ENCODE data around the gene MOCS3.

The MOCS3 gene, protein sequence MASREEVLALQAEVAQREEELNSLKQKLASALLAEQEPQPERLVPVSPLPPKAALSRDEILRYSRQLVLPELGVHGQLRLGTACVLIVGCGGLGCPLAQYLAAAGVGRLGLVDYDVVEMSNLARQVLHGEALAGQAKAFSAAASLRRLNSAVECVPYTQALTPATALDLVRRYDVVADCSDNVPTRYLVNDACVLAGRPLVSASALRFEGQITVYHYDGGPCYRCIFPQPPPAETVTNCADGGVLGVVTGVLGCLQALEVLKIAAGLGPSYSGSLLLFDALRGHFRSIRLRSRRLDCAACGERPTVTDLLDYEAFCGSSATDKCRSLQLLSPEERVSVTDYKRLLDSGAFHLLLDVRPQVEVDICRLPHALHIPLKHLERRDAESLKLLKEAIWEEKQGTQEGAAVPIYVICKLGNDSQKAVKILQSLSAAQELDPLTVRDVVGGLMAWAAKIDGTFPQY

DNA sequence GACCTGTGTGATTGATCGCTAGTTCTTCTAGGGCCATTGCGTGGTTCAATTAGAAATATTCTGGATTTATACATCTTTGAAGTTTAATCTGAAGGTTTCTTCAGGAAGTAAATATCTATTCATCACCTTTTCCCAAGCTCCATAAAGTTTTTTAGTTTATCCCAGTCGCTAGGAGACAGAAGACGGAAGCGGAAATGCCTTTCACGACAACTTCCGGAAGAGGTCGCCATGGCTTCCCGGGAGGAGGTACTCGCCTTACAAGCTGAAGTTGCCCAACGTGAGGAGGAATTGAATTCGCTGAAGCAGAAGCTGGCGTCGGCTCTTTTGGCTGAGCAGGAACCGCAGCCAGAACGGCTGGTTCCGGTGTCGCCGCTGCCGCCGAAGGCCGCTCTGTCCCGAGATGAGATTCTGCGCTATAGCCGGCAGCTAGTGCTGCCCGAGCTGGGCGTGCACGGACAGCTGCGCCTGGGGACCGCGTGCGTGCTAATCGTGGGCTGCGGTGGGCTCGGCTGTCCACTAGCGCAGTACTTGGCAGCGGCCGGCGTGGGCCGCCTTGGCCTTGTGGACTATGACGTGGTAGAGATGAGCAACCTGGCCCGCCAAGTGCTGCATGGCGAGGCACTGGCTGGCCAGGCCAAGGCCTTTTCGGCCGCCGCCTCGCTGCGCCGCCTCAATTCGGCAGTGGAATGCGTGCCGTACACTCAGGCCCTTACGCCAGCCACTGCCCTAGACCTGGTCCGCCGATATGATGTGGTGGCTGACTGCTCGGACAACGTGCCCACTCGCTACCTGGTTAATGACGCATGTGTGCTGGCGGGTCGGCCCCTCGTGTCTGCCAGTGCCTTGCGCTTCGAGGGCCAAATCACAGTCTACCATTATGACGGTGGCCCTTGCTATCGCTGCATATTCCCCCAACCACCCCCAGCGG is at the start of gene MOCS3:
Gene MOCS3 (plus strand): TSS at position 204 of the 928 bp plus-strand sequence. CDS start 25 bp downstream, at position 229.
- peak; percentile 88 for DNase-seq

DNA sequence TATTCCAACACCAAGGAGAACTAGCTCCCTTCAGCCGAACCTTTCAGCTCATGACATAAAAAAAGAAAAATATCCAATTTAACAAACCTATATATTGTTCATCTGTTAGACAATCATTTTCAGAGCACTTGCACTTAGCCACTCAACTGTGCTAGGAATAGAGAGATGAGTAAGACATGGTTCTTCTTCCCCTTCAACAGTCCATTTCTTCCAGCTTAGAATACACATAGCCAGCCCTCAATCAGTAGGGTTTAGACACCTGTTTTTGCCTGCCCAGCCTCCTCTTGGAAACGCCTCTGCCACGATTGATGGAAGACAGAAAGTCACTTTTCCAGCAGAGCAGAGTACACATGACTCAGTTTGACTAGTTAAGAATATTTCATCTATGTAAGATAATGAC is 49.2 kb upstream of the MOCS3 start:
- DNase-seq, result no peak

- DNase-seq, result no peak
These were observed 47.6 kb upstream of the MOCS3 start for GRCh38 chr20:50911030-50911429.

GRCh38 chr20:50911716-50912115 is 46.9 kb upstream of the MOCS3 start:
- no peak for DNase-seq

DNA sequence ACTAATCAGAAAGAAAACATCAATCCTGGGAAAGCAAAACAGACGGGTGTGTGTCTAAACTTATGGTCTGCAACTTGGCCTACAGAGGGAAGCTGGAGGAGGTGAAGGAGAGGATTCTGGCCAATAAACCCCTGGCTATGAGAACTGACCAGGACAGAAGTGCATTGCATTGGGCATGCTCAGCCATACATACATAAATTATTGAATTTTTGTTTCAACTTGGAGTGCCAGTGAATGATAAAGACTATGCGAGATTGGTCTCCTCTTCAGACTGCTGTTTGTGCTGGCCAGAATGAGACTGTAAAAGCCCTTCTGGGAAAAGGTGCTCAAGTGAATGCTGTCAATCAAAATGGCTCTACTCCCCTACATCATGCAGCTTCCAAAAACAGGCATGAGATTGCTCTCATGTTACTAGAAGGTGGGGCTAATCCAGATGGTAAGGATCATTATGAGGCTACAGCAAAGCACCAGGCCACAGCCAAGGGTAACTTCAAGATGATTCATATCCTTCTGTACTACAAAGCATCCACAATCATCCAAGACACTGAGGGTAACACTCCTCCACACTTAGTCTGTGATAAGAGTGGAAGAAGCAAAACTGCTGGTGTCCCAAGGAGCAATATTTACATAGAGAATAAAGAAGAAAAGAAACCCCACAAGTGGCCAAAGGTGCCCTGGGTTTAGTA is 44.8 kb upstream of the MOCS3 start:
- no peak for DNase-seq

- no peak for DNase-seq
These were observed 43.2 kb upstream of the MOCS3 start for GRCh38 chr20:50915424-50915823.

GRCh38 chr20:50916257-50916656 is 42.4 kb upstream of the MOCS3 start:
- no peak for DNase-seq

DNA sequence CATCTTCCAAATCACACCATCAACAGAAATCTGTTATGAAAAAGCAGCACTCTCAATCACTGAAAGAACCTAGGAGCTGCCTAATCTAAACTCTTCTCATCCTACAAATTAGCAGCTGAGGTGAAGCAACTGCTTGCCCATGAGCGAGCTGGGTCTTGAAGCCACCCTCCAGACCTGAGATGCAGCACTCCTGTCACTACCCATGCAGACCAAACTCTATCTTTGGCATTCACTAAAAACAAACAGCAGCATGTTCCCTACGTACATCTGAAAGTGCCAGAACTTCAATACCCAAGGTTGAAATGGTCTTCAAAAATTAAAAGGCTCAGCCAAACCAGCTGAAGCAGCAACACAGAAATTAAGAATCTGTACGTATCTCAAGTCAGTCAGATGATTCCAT is 41.7 kb upstream of the MOCS3 start:
- no peak for DNase-seq

DNA sequence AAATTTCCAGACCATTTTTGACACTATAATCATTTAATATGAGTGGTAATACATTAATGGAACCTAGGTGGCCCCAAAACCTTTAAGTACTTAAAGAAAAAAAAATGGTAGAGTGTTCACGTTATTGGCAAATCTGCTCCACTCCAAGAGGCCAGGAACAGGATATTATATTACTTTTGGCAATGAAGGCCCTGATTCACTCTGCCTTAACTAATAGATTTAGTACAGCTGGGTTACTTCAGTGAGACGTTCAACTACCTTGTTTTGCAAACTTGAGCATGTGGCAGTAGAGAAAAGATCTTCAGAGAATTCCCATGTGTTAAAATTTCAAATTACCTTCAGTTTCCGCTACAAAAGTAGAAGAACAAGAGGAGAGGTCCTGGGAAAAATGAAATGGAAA is 40.2 kb upstream of the MOCS3 start:
- no peak for DNase-seq

DNA sequence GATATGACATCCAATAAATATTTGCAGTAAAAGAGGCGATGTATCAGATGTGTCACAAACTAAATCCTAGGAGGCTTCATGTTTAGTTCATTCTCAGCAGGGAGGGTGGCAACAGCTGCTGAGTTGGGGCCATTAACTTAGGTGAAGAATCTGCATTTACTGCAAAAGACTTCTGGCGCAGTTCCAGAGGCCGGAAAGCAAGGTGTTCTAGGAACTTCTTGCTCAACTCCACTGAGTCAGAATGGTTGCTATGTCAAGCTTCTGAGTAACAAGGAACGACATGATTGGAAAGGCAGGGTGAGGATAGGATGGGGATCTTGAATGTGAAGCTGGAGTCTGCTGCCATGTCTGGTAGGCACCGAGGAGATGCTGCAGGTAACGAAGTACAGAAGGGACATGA is 39.1 kb upstream of the MOCS3 start:
- DNase-seq, result no peak

- DNase-seq, result no peak
These were observed 37.6 kb upstream of the MOCS3 start for GRCh38 chr20:50920997-50921396.

GRCh38 chr20:50921803-50922501 is 36.7 kb upstream of the MOCS3 start:
- no peak for DNase-seq

GRCh38 chr20:50924261-50924920 is 34.2 kb upstream of the MOCS3 start:
- DNase-seq, result no peak

- DNase-seq, result no peak
These were observed 32.1 kb upstream of the MOCS3 start for GRCh38 chr20:50926530-50926929.

DNA sequence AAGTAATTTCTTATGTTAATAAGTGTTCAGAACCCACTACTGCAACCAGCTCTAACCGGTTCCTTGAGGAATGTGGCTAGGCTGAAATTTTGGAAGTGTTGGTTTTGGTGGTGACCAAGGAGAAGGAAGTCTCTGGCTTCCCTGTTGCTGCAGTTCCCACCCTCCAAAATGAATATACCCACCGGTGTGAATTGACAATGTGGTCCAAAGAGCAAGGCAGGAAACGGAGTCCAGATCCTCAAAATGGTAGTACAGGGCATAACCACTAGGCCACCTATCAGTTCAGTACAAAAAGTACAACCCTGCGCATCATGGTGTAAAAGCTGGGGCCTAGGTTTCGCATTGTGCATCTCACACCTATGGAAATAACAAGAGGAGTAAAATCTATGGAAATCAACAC is 30.1 kb upstream of the MOCS3 start:
- DNase-seq, result no peak

- peak; percentile 92 for DNase-seq
These were observed 29.1 kb upstream of the MOCS3 start for GRCh38 chr20:50929299-50930138.

DNA sequence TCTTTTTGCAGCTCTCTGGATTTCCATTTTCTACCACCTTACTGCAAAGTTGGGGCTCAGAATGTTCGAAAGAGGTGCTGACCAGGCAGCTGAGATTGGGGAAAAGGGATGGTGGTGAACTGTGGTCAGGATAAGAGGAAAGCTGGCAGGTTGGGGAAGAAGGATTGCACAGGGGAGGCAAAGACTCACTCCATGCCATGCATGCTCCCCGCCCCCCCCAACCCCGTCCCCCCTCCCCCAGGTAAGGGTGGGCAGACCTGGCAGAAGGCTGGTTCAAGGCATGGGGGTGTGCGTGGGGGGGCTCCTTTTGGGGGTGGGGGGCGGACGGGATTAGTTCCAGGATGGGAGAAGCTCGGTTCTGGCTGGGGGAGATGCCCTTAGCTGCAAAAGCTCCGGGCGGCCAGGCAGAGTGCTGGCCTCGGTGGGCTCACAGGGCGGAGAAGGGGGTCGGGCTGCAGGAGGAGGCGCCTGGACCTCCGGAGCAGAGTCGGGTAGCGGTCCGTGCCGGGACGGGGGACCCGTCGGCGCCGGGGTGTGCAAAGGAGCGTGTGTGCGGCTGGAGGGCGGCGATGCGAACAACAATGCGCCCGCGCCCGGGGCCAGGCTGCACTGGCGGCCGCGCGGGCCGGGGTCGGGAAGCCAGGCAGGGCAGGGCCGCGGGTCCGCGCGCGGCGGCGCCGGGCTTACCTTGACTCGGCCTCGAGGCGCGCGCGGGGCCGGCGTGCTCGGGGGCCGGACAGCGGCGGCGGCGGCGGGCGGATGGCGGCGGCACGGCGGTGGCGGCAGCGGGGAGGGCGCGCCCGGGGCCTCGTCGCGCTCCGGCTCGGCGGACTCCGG is 28.3 kb upstream of the MOCS3 start:
- no peak for DNase-seq

DNA sequence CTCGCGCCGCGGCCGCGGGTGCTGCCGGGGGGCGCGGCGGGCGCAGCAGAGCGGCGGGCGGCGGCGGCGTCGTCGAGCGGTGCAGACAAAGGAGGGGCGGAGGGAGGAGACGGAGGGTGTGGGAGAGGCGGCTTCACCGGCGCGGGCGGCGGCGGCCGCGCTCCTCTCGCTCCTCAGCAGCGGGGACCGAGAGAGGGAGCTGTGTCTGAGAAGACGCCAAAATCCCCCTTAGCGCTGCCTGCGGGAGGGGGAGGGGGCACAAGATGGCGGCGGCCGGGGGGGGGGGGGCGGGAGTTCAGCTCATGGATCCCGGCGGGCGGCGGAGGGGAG is 27.7 kb upstream of the MOCS3 start:
- DNase-seq, result no peak

DNA sequence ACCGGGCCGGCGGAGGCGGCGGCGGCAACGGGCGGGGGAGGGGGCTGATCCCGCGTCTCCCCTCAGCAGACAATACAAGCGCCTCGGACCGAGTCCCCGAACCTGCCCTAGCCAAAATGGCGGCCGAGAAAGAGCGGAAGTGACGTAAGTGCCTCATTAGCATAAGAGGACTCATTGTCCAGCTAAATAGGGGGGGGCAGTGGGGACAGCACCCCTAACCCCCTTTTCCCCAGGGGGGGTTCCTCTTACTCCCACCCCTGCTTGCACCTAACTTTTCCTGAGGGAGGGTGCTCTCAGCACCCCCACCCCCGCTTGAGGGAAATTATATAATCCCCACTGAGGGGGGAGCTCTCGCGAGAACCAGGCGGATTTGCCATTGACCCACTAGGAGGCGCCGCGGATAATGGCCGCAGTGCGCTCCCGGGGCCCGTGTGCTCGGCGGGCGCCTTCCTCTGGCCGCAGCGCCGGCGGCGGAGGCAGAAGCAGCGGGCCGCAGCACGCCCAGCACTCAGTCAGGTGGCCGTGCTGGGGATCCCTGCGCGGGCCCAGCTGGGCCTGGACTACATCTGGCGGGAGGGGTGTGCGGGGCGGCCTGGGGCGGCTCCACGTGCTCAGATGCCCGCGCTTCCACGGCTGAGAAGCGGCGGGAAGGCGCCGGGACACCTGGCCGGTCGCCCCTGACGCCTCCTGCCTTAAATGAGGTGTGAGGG is 27.2 kb upstream of the MOCS3 start, which contains the start of gene ADNP:
Gene ADNP (minus strand): TSS at position 132 of the 710 bp plus-strand sequence. CDS start 27,441 bp downstream, outside the sequence.
- peak; percentile 74 for DNase-seq

All from NCI-H1694 treated with DMSO at 0.1 percent for 48 hours (cell line).